Measurements from ENCODE around the gene MRPL52. TPM values are rescaled to one million over a fixed set of nuclear protein-coding genes. Genes with fewer than 3 reads are reported as not detected.

MRPL52 gene
- total and polyA plus RNA-seq, 2 experiments from 2014 or later, result 44.3 to 230 TPM

DNA sequence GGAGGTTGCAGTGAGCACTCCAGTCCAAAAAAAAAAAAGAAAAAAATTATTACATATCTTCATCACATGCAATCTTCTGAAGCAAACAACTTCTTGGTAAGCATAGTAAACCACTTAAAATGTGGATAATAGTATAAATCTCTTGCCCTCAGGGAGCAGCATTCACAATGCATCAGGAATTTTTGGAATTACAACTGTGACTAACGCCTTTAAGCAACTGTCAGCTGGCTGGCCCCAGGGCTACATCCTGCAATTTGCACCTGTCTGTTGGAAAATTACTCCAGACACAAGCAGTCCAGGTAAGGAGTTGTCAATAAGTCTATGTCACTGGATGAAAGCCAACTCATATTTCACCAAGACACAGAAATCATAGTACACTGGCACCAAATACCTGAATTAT is 9.0 kb upstream of the MRPL52 start:
- peaks cover 36% of the 10 kb centered on the region for H3K4me1 ChIP-seq (ENCODE audit: insufficient read depth)
- H3K9me3 ChIP-seq (ENCODE audit: low read depth), result no peaks in the 10 kb centered on the region
- H3K27me3 ChIP-seq (replicated peaks; ENCODE audit: insufficient read depth), result no peaks in the 10 kb centered on the region
- peaks cover 27% of the 10 kb centered on the region for H3F3A ChIP-seq (ENCODE audit: insufficient read depth)
- no peaks in the 10 kb centered on the region for H3K36me3 ChIP-seq (ENCODE audit: low read depth)
- no peak overlapping the region for H3K27ac ChIP-seq
- no peak for TF ChIP-seq EZH2 (IDR thresholded peaks at IDR 0.05; ENCODE audit: insufficient read depth, poor library complexity, severe bottlenecking)
- no peak for TF ChIP-seq EZH2phosphoT487 (IDR thresholded peaks at IDR 0.05; ENCODE audit: insufficient read depth, low read depth)
- WGBS, 2 experiments (ENCODE audit: low coverage in 1 of 2, low lambda C conversion rate in 2 of 2, missing lambda C conversion rate in 2 of 2), result 76 to 84% methylated on average over 1 of the region's 1 CpG
- no peak overlapping the region for H3K4me3 ChIP-seq
- in situ Hi-C loops (cut with MboI), result no loop called here
- no peak overlapping the region for H3K9ac ChIP-seq
- H3K4me2 ChIP-seq (ENCODE audit: unreplicated experiment), result no peak overlapping the region
- peak; percentile 62 for DNase-seq
- no peaks in the 10 kb centered on the region for H3K9me2 ChIP-seq (ENCODE audit: insufficient read depth)
- H2AFZ ChIP-seq, result no peak overlapping the region
- H3K79me2 ChIP-seq (ENCODE audit: insufficient read depth), result no peaks in the 10 kb centered on the region
- no peaks in the 10 kb centered on the region for H4K20me1 ChIP-seq (ENCODE audit: insufficient read depth)

GRCh38 chr14:22821193-22822015 is 8.3 kb upstream of the MRPL52 start:
- Histone ChIP-seq H3K9me3 (ENCODE audit: low read depth) (no peaks in the 10 kb centered on the region), H3K4me1 (ENCODE audit: insufficient read depth) (peaks cover 36% of the 10 kb centered on the region), H3K9me2 (ENCODE audit: insufficient read depth) (no peaks in the 10 kb centered on the region), H2AFZ (no peak overlapping the region), H4K20me1 (ENCODE audit: insufficient read depth) (no peaks in the 10 kb centered on the region), H3K27me3 (replicated peaks; ENCODE audit: insufficient read depth) (no peaks in the 10 kb centered on the region), H3K4me3 (no peak overlapping the region), H3K79me2 (ENCODE audit: insufficient read depth) (no peaks in the 10 kb centered on the region), H3F3A (ENCODE audit: insufficient read depth) (peaks cover 27% of the 10 kb centered on the region), H3K27ac (no peak overlapping the region), H3K36me3 (ENCODE audit: low read depth) (no peaks in the 10 kb centered on the region), H3K4me2 (ENCODE audit: unreplicated experiment) (no peak overlapping the region), H3K9ac (no peak overlapping the region)
- in situ Hi-C loops (cut with MboI), result no loop called here
- peak; percentile 20 for DNase-seq
- WGBS, 2 experiments (ENCODE audit: low coverage in 1 of 2, low lambda C conversion rate in 2 of 2, missing lambda C conversion rate in 2 of 2), result 80 to 82% methylated on average over 24 of the region's 24 CpGs
- TF ChIP-seq EZH2 (IDR thresholded peaks at IDR 0.05; ENCODE audit: insufficient read depth, poor library complexity, severe bottlenecking) (no peak), EZH2phosphoT487 (IDR thresholded peaks at IDR 0.05; ENCODE audit: insufficient read depth, low read depth) (no peak)

DNA sequence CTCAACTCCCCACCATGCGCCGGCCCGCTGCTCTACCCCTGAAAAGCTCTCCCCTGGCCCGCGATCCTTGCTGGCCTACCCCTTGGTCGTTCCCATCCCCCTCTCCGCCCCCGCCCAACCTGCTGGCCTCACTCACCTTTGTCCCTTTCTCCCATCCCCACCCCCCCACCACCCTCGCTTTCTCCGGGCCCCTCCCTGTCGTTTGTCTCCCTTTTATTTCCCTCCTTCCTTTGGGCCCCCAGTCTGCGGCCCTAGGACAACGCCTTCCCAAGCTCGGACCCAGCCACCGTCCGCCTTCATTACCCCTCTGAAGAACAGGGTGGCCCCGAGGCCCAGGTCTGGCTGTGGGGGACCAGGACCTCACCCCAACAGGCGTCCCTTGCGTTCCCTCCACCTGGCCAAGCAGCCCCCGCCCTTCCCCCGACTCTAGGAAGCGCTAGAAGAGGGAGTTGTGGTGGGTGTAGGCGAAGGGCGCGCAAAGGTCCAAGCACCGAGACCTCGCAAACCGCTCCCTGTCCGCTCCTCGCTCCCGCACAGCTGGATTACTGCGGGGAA is 7.6 kb upstream of the MRPL52 start:
- Histone ChIP-seq H3K9ac (peak overlapping the region; percentile 74), H3K4me2 (ENCODE audit: unreplicated experiment) (no peak overlapping the region), H2AFZ (peak overlapping the region; percentile 71), H4K20me1 (ENCODE audit: insufficient read depth) (no peaks in the 10 kb centered on the region), H3K9me3 (ENCODE audit: low read depth) (no peaks in the 10 kb centered on the region), H3F3A (ENCODE audit: insufficient read depth) (peaks cover 27% of the 10 kb centered on the region), H3K79me2 (ENCODE audit: insufficient read depth) (no peaks in the 10 kb centered on the region), H3K4me3 (no peak overlapping the region), H3K27ac (peak overlapping the region; percentile 89), H3K27me3 (replicated peaks; ENCODE audit: insufficient read depth) (no peaks in the 10 kb centered on the region), H3K4me1 (ENCODE audit: insufficient read depth) (peaks cover 36% of the 10 kb centered on the region), H3K9me2 (ENCODE audit: insufficient read depth) (no peaks in the 10 kb centered on the region), H3K36me3 (ENCODE audit: low read depth) (no peaks in the 10 kb centered on the region)
- WGBS, 2 experiments (ENCODE audit: low coverage in 1 of 2, low lambda C conversion rate in 2 of 2, missing lambda C conversion rate in 2 of 2), result 54 to 68% methylated on average over 20 to 32 of the region's 32 CpGs
- in situ Hi-C loops (cut with MboI), result no loop called here
- no peak for TF ChIP-seq EZH2phosphoT487 (IDR thresholded peaks at IDR 0.05; ENCODE audit: insufficient read depth, low read depth)
- no peak for TF ChIP-seq EZH2 (IDR thresholded peaks at IDR 0.05; ENCODE audit: insufficient read depth, poor library complexity, severe bottlenecking)
- DNase-seq, result no peak

- H2AFZ ChIP-seq, result peak overlapping the region; percentile 71
- no peaks in the 10 kb centered on the region for H3K36me3 ChIP-seq (ENCODE audit: low read depth)
- DNase-seq, result peak; percentile 94
- no peaks in the 10 kb centered on the region for H3K9me3 ChIP-seq (ENCODE audit: low read depth)
- H3K27ac ChIP-seq, result peak overlapping the region; percentile 89
- H3K9ac ChIP-seq, result peak overlapping the region; percentile 74
- no peak for TF ChIP-seq EZH2 (IDR thresholded peaks at IDR 0.05; ENCODE audit: insufficient read depth, poor library complexity, severe bottlenecking)
- no peak for TF ChIP-seq EZH2phosphoT487 (IDR thresholded peaks at IDR 0.05; ENCODE audit: insufficient read depth, low read depth)
- H4K20me1 ChIP-seq (ENCODE audit: insufficient read depth), result no peaks in the 10 kb centered on the region
- 1 to 2% methylated on average over 21 to 34 of the region's 34 CpGs for WGBS, 2 experiments (ENCODE audit: low coverage in 1 of 2, low lambda C conversion rate in 2 of 2, missing lambda C conversion rate in 2 of 2)
- H3K4me1 ChIP-seq (ENCODE audit: insufficient read depth), result peaks cover 36% of the 10 kb centered on the region
- H3K79me2 ChIP-seq (ENCODE audit: insufficient read depth), result no peaks in the 10 kb centered on the region
- in situ Hi-C loops (cut with MboI), result no loop called here
- peak overlapping the region; percentile 76 for H3K4me2 ChIP-seq (ENCODE audit: unreplicated experiment)
- peaks cover 27% of the 10 kb centered on the region for H3F3A ChIP-seq (ENCODE audit: insufficient read depth)
- H3K4me3 ChIP-seq, result peak overlapping the region; percentile 60
- H3K27me3 ChIP-seq (replicated peaks; ENCODE audit: insufficient read depth), result no peaks in the 10 kb centered on the region
- no peaks in the 10 kb centered on the region for H3K9me2 ChIP-seq (ENCODE audit: insufficient read depth)
These were observed 7.1 kb upstream of the MRPL52 start for GRCh38 chr14:22822571-22823098.

Data from GM23248 (cell line).